GM12892 (cell line): ENCODE results near the gene NDUFB11.

Experiments
- POLR2A ChIP-seq: IDR thresholded peaks from 2 replicates; pipeline ENCODE4 v1.6.1; 2011; ENCODE audit warnings: low read depth, low read length, control low read depth
- POLR2AphosphoS5 ChIP-seq: IDR thresholded peaks from 2 replicates; pipeline ENCODE4 v1.6.1; 2011; ENCODE audit warnings: low read depth, low read length, control low read depth

DNA sequence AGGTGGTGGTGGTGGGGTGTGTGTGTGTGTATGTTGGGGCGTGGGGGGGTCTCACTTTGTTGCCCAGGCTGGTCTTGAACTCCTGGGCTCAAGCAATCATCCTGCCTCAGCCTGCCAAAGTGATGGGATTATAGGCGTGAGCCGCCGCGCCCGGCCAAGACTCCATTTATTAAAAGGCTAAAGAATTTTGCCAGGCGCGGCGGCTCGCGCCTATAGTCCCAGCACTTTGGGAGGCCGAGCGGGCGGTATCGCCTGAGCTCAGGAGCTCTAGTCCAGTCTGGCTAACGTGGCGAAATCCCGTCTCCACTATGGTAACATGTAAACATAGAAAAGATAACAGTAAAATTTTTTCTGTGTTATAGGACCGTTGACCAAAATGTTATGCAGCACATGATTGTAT is 45.4 kb upstream of the NDUFB11 start:
- TF ChIP-seq POLR2A (no peak), POLR2AphosphoS5 (no peak)
